SH-SY5Y (cell line): ENCODE results near the gene SUGCT.

Experiments
- GATA2 ChIP-seq: IDR thresholded peaks from 2 replicates; pipeline ENCODE4 v1.6.1; 2011; ENCODE audit warnings: mild to moderate bottlenecking, low read depth, low read length
- GATA3 ChIP-seq: IDR thresholded peaks from 2 replicates; pipeline ENCODE4 v1.6.1; 2011; ENCODE audit warnings: low read depth, mild to moderate bottlenecking, low read length, moderate library complexity

- no peak for TF ChIP-seq GATA3
- no peak for TF ChIP-seq GATA2
Measured at GRCh38 chr7:40622941-40623501, 488.2 kb downstream of the SUGCT start.
